Neural cell (in vitro differentiated cells): ENCODE data around the gene TIMELESS.

Experiments used
- EP300 ChIP-seq: fragments of 450-650 bp; conservative IDR thresholded peaks from 2 replicates; pipeline ENCODE4 v1.6.1; 2014; ENCODE audit warnings: antibody characterized with exemption, mild to moderate bottlenecking, moderate library complexity; ENCODE audit not compliant: poor library complexity, severe bottlenecking
- EZH2 ChIP-seq: fragments of 200-600, 300-800 bp; shearing (Covaris generic), sonication (generic); IDR thresholded peaks from 2 replicates; pipeline ENCODE4 v1.6.1; 2014; ENCODE audit warnings: antibody characterized with exemption, low read length, borderline replicate concordance, mild to moderate bottlenecking; ENCODE audit not compliant: insufficient read depth, poor library complexity, severe bottlenecking
- POLR2AphosphoS5 ChIP-seq: IDR thresholded peaks from 2 replicates; pipeline ENCODE4 v1.6.1; 2012
- REST ChIP-seq: IDR thresholded peaks from 2 replicates; pipeline ENCODE4 v1.6.1; 2012; ENCODE audit warnings: borderline replicate concordance
- SMC3 ChIP-seq: fragments of 450-650 bp; conservative IDR thresholded peaks from 2 replicates; pipeline ENCODE4 v1.6.1; 2014; ENCODE audit warnings: antibody characterized with exemption, mild to moderate bottlenecking, moderate library complexity; ENCODE audit not compliant: poor library complexity
- TAF1 ChIP-seq: IDR thresholded peaks from 2 replicates; pipeline ENCODE4 v1.6.1; 2012; ENCODE audit warnings: low read depth
- TF ChIP-seq, protein P1 (sequence below): fragments of 450-650 bp; IDR thresholded peaks from 2 replicates; pipeline ENCODE4 v1.5.1; 2014; ENCODE audit warnings: antibody characterized with exemption, mild to moderate bottlenecking, moderate library complexity; ENCODE audit not compliant: poor library complexity, severe bottlenecking

DNA sequence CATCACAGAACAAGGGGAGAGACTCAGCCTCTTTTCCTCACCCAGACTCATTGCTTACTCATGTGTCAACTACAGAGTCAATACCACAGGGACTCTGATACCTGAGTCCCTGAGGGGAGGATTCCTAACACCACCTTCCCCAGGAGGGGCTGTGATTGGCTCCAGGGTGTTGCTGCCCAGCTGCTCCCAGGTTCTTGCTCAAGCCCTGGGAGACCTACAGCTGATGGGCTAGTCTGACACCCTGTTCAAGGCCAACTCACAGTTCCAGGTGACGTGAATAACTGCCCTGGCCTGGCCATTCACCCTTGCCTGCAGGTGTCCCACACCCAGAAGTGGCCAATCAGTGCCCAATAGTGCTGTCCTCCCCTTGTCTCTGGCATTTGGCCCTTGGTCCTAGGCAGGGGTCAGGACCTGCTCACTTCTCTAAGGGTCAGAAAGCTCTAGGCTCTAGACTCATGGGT, 27.8 kb upstream of the TIMELESS start:
- no peak for TF ChIP-seq SMC3
- TF ChIP-seq, protein P1, sequence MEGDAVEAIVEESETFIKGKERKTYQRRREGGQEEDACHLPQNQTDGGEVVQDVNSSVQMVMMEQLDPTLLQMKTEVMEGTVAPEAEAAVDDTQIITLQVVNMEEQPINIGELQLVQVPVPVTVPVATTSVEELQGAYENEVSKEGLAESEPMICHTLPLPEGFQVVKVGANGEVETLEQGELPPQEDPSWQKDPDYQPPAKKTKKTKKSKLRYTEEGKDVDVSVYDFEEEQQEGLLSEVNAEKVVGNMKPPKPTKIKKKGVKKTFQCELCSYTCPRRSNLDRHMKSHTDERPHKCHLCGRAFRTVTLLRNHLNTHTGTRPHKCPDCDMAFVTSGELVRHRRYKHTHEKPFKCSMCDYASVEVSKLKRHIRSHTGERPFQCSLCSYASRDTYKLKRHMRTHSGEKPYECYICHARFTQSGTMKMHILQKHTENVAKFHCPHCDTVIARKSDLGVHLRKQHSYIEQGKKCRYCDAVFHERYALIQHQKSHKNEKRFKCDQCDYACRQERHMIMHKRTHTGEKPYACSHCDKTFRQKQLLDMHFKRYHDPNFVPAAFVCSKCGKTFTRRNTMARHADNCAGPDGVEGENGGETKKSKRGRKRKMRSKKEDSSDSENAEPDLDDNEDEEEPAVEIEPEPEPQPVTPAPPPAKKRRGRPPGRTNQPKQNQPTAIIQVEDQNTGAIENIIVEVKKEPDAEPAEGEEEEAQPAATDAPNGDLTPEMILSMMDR, result no peak
- no peak for TF ChIP-seq EZH2
- TF ChIP-seq TAF1, result no peak
- no peak for TF ChIP-seq POLR2AphosphoS5
- TF ChIP-seq REST, result no peak
- no peak for TF ChIP-seq EP300
